HG02852 (cell line): ENCODE results near the gene ECE1.

Experiments used
- ATAC-seq: cut with Tn5 transposase; IDR thresholded peaks from one replicate; pipeline ENCODE4 v1.9.1; 2021; ENCODE audit warnings: mild to moderate bottlenecking, moderate library complexity; ENCODE audit not compliant: unreplicated experiment

The ECE1 gene

DNA sequence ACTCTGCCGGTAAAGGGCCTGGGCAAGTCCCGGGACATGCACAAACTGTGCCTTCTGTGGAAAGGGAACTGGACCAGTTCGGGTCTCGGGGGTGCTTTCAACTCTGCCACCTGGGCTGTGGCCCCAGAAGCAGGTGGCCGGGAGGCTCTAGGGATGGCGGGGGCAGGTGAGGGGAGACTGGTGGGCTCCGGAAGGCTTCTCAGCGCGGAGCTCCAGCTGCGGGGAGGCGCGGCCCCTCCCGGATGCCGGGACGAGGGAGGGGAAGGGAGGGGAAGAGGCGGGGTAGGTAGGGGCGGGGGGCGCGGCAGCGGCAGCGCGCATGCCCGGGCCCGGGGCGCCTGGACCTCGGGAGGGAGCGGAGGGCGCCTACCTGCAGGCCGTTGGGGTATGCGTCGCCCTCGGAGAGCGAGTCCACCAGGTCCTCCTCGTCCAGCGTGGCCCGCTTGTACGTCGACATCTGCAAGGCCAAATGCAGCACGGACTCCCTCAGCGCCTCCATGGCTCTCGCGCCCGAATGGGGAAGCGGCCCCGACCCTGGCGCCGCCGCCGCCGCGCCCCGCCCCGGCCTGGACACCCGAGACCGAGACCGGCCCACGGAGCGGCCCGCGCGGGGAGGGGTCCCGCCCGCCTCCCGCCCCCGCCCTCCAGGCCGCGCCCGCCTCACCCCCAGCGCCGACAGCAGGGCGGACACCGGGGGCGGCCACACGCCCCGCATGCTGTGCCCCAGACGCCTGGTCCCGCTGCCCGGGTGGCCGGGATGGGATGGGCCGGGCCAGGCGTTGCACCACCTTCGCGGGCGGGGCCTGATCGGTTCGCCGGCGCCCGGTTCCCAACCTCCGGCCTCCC lies at the start of gene ECE1:
ECE1 (minus strand) TSS at position 764 of the 846 bp plus-strand sequence; CDS start at position 715, 49 bp downstream.
- no peak for ATAC-seq

DNA sequence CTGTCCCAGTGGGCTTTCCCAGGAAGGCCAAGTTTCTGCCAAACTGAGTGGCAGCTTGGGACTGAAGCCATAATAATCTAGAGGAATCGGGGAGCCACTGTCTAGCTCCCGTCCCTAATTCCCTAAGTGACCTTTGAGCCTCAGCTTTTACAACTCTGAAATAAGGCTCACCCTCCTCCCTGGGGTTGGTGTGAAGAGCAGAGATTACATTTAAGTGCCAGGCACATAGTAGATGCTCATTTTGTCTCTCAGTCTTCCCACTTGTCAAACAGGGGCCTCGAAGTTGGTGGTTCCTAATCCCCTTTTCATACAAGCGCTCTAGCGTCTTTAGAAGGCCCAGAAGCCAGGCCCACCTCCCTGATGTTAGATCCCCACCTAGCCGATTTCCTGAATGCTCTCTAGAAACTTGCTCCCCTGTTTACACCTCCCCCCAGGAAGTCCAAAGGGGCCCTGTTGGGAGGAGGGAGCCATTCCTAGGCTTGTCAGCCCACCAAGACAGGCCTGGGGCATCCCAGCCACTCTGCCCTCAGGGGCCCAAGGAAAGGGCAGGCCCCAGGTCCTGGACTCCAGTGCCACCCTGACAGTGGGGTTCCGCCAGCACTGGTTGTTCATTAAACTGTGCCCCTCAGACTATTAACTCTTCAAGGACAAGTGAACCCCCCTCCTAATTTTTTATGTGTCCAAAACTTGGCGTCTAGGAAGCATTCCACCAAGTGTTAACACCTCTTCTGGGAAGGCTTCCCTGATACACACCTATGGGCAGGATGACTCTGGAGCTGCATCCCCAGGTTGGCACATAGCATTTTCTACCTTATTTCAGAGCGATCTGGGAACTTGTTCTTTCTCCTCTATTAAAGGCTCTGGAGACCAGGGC lies 49.3 kb upstream of the ECE1 start:
- no peak for ATAC-seq

- no peak for ATAC-seq
These were observed 48.5 kb upstream of the ECE1 start for GRCh38 chr1:21338573-21339355.

GRCh38 chr1:21337928-21338572 lies 47.8 kb upstream of the ECE1 start:
- ATAC-seq, result no peak

DNA sequence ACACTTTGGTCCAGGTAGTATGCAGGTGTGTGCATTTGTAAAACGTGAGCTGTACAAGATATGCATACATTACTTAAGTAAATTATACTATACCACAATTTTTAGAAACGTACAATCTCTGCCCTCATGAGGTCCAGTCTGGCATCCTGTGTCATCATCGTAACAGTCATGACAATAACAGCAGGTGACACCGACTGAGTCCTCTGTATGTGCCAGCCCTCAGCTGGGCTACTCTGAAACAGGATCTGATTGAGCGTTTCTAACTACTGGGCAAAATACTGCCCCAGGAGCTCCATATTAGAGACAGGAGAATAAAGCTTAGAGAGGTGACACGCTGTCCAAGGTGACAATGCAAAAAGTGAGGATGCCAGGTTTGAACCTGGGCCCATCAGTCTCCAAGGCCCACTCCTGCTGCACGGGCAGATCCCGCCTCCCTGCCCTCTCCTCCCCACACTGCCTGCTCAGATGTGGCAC lies 47.2 kb upstream of the ECE1 start:
- no peak for ATAC-seq

GRCh38 chr1:21337010-21337437 lies 46.8 kb upstream of the ECE1 start:
- no peak for ATAC-seq

GRCh38 chr1:21335750-21336224 lies 45.5 kb upstream of the ECE1 start:
- ATAC-seq, result no peak

GRCh38 chr1:21335088-21335691 lies 44.9 kb upstream of the ECE1 start:
- no peak for ATAC-seq

- peak; percentile 70 for ATAC-seq
These were observed 44.2 kb upstream of the ECE1 start for GRCh38 chr1:21334214-21335087.

DNA sequence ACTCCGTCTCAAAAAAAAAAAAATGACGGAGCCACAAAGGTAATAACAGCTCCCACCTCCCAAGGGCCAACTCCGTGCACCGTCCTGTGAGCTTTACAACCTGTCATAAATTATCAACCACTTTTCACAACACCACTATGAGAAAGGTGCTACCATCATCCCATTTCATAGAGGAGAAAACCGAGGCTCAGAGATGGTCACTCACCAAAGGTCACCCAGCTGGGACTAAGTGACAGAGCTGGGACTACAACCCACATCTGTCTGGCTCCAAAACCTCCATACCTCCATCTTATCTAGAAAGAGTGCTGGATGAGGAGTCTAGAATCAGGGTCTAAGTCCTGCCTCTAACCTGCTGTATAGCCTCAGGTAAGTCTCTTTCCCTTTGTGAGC lies 43.6 kb upstream of the ECE1 start:
- no peak for ATAC-seq

GRCh38 chr1:21332554-21333311 lies 42.5 kb upstream of the ECE1 start:
- ATAC-seq, result no peak

DNA sequence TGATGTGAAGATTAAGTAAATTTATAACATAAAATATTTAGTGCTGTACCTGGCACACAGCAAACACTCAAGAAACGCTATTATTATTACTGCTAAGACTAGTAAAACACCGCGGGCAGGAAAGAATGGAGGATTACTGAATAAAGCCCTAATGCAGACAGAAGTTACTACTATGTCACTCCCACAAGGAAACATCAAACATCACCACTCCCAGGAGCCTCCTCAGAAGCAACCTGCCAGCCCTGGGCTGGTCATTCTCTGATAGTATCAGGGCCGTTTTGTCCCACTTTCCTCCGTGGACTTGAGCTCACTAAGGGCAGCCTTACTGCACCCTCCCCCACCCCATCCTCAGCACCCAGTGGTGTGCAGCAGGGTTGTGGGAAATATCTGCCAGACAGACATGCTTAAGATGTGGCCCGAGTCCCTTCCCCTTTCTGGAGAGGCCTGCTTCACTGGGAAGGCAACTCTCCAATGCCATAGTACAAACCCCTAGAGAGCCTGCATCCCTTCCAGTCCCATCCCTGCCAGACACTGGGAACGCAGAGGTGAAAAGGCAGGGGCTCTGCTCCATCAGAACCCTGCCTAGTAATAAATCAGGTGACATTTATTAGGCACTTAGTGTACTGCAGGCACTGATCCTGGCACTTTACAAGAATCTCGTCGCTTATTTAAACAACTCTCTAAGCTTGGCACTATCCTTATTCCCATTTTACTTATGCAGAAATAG lies 41.7 kb upstream of the ECE1 start:
- no peak for ATAC-seq

DNA sequence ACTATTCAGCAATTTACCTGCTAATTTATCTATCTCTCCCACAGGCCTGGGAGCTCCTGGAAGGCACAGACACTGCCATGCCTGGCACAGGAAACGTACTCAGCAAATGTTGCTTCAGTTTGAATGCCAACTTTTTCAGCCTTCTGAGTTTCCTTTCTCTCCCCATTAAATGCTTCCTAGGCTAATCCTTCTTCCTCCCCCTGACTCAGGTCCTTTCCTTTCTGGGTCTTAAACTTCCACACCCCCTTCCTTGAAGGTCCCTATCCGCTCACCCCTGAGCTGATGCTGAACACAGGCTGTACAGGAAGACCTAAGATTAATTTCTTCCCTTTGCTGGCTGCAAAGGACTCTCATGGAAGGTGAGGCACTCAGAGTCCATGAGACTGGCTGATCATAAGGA lies 40.3 kb upstream of the ECE1 start:
- ATAC-seq, result no peak

DNA sequence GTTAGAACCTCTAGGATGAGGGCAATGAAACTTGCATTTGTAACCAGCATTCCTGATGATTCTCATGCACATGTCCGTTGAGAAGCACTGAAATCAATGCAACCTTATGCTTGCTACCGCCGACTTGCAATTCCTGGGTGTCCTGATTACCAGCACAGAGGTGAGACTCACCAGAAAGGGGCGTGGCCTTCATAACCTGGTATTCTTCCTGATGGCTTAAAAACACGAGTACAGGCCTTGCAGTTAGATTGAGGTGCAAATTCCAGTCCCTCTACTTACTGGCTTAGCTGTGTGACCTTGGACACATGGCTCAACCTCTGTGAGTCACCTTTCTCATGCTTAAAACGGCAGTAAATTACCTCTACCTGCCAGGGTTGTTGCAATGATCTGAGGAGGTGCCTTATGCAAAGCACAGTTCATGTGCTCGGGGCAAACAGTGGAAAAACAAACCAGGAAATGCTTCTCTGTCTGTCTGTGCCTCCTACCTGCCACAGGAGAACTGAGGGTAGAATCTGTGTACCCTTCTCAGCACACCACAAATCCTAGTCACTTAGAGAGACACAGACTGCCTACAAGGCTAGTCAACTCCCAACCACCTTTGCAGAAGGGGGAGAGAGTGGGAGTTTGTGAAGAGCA lies 39.1 kb upstream of the ECE1 start:
- no peak for ATAC-seq

- ATAC-seq, result no peak
These were observed 37.5 kb upstream of the ECE1 start for GRCh38 chr1:21327566-21328323.

- ATAC-seq, result no peak
These were observed 36.6 kb upstream of the ECE1 start for GRCh38 chr1:21326861-21327344.
